ENCODE data around the gene IZUMO2.
"Not testable (repeated sequence)": the region's sequence is repeated elsewhere in the genome, so short reads cannot be mapped to it uniquely, and the experiment has no call there.

DNA sequence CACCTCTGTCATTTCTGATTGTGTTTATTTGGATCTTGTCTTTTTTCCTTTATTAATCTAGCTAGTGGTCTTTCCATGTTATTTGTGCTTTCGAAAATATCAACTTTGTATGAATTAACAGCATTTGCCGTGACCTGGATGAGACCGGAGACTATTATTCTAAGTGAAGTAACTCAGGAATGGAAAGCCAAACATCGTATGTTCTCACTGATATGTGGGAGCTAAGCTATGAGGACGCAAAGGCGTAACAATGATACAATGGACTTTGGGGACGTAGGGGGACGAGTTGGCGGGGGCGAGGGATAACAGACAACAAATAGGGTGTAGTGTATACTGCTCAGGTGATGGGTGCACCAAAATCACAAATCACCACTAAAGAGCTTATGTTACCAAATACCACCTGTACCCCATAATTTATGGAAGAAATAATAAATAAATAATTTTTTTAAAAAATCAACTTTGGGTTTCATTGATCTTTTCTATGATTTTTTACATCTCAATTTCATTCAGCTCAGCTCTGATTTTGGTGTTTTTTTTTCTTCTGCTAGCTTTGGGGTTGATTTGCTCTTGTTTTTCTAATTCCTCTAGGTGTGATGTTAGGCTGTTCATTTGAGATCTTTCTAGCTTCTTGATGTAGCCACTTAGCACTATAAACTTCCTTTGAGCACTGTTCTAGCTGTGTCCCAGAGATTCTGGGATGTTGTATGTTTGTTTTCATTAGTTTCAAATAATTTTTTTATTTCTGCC, 27.1 kb downstream of the IZUMO2 start:
- TF ChIP-seq EZH2phosphoT487 (IDR thresholded peaks at IDR 0.05; ENCODE audit: insufficient read depth, low read depth); EZH2 (IDR thresholded peaks at IDR 0.05; ENCODE audit: insufficient read depth, poor library complexity, severe bottlenecking): not testable (repeated sequence)
